Hematopoietic multipotent progenitor cell treated with erythropoietin and hydrocortisone succinate and interleukin-3 and kit ligand, for 15 days (in vitro differentiated cells): ENCODE results near the gene AKR1C2.
A peak's percentile ranks its signal among the peaks of the same experiment; 100 is the strongest.
"Not testable (repeated sequence)": the region's sequence is repeated elsewhere in the genome, so short reads cannot be mapped to it uniquely, and the experiment has no call there.

Source experiments
- DNase-seq: peaks from one replicate; pipeline ENCODE4 v3.0.0-alpha.2; 2015; ENCODE audit warnings: low spot score

The AKR1C2 gene

GRCh38 chr10:4956955-4957645, 46.6 kb downstream of the AKR1C2 start:
- not testable (repeated sequence) for DNase-seq

- DNase-seq: not testable (repeated sequence)
Observed at GRCh38 chr10:4956088-4956487, 47.6 kb downstream of the AKR1C2 start.

- DNase-seq: no peak
Observed at GRCh38 chr10:4953405-4953804, 50.3 kb downstream of the AKR1C2 start.

GRCh38 chr10:4951512-4952162, 52.0 kb downstream of the AKR1C2 start:
- DNase-seq: not testable (repeated sequence)

GRCh38 chr10:4947635-4948596, 55.7 kb downstream of the AKR1C2 start:
- no peak for DNase-seq

- DNase-seq: no peak
Observed at GRCh38 chr10:4947039-4947634, 56.5 kb downstream of the AKR1C2 start.

- no peak for DNase-seq
Observed at GRCh38 chr10:4945766-4946717, 57.6 kb downstream of the AKR1C2 start.

- DNase-seq: no peak
Observed at GRCh38 chr10:4944841-4945240, 58.8 kb downstream of the AKR1C2 start.

DNA sequence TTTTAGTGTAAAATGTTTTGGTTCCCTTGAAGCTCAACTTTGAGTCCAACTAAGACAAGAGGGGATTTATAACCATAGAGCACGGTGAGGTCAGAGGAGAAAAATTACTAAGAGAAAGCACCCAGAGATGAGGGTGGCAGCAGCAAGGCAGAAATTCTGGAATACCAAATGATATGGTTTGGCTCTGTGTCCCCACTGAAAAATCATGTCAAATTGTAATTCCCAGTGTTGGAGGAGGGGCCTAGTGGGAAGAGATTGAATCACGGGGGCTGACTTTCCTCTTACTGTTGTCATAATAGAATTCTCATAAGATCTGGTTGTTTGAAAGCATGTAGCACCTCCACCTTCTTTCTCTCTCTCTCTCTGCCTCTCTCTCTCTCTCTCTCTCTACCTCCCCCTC, 59.8 kb downstream of the AKR1C2 start:
- DNase-seq: no peak

- DNase-seq: not testable (repeated sequence)
Observed at GRCh38 chr10:4943416-4943815, 60.2 kb downstream of the AKR1C2 start.

DNA sequence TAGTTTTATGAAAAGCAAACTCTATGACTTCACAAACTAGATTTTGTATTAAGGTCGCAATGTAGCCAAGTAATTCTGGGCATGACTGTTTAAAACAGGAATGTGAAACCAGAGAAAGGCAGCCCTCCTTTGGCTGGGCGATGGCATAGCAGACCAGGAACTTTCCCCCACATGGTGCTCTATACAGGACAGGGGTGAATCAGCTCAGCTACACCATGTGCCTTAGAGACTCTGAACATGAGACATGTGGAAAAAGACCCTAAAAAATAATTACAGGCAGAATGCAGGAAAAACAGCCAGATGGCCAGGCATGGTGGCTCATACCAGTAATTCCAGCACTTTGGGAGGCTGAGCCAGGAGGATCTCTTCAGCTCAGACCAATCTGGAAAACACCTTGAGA, 60.7 kb downstream of the AKR1C2 start:
- not testable (repeated sequence) for DNase-seq

- peak; percentile 54 for DNase-seq
Observed at GRCh38 chr10:4941540-4942330, 61.9 kb downstream of the AKR1C2 start.

GRCh38 chr10:4940909-4941308, 62.7 kb downstream of the AKR1C2 start:
- DNase-seq: not testable (repeated sequence)

DNA sequence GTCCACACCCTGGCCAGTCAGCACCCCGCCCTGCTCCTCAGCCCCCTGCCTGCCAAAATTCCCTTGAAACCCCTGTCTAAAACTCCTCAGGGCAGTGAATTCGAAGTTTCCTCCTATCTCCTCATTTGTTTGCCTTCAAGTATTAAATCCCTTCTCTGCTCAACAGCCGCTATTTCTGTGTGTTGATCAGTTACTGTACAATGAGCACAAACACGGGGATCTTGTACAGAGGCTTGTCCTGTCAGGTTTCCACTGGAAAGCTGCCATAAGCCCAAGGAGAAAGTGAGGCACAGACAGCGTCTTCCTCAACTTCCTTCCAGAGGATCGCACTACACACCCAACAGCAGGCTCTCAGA, 63.6 kb downstream of the AKR1C2 start:
- DNase-seq: not testable (repeated sequence)

GRCh38 chr10:4939224-4940072, 64.2 kb downstream of the AKR1C2 start:
- no peak for DNase-seq
